Amniotic epithelial cell (primary cell): ENCODE results near the gene IL22RA1.
A peak's percentile ranks its signal among the peaks of the same experiment; 100 is the strongest.

Source experiments
- DNase-seq: peaks from one replicate; pipeline ENCODE4 v3.0.0-alpha.2; 2010; ENCODE audit warnings: low read depth

The IL22RA1 gene

DNA sequence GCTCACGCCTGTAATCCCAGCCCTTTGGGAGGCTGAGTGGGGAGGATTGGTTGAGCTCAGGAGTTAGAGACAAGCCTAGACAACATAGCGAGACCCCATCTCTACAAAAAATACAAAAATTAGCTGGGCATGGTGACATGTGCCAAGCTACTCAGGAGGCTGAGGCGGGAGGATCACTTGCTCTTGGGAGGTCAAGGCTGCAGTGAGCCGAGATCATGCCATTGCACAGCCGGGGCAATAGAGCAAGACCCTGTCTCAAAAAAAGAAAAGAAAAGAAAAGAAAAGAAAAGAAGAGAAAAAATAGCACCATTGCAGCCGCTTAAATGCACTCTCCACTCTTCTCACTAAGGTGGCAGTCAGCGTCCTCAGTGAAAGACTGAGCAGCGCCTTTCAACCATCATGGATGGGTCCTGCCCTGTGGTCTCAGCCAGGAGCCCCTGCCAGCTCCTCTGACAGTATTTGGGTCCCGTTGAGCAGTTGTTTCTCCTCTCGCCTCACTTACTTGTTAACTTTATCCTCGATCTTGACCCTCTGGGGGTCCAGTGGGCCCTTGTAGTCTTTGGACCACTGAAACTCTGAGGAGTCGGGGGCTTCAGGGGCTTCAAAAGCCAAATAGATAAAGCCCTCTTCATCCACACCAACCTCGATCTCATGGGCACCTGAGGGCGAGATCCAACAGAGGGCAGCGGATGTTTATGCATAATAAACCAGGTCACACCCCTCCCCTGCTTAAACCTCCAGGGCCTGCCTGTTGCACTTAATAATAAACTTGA is 67.9 kb downstream of the IL22RA1 start:
- DNase-seq = no peak

DNA sequence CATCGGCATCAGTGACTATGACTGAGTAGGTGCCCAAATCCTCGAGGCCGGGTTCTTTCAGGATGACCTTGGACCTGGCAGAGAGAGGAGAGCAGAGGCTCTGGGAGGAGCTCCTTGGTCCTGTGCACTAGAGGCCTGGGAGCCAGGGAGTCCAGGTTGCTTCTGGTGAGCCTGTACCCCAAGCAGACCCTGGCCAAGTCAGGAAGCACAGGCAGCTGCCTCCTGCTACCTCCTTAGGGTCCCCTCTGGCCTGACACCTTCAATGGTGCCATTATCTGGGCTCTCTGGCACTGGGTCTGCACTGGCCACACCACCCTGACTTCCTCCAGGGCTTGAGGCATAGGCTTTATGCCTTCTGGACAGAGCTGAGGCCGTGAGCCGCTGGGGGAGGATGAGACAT is 68.7 kb downstream of the IL22RA1 start:
- DNase-seq = no peak

DNA sequence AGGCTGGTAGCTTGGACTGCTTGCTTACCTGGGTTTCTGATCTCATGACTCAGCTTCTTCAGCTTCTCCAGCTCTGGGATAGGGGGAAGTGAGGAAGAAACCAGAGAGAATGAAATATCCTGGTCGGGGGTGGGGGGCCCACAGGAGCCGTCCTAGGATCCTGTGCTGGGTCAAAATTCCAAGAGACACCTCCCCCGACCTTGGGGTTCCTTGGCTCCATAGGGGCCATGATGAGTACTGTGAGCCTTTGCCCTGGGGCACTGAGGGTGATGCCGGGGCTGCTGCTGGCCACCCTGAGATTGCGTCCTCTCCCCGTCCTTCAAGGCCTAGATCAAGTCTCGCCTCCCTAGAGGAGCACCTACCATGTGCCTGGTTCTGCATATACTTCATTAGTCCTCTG is 71.0 kb downstream of the IL22RA1 start:
- DNase-seq = no peak

DNA sequence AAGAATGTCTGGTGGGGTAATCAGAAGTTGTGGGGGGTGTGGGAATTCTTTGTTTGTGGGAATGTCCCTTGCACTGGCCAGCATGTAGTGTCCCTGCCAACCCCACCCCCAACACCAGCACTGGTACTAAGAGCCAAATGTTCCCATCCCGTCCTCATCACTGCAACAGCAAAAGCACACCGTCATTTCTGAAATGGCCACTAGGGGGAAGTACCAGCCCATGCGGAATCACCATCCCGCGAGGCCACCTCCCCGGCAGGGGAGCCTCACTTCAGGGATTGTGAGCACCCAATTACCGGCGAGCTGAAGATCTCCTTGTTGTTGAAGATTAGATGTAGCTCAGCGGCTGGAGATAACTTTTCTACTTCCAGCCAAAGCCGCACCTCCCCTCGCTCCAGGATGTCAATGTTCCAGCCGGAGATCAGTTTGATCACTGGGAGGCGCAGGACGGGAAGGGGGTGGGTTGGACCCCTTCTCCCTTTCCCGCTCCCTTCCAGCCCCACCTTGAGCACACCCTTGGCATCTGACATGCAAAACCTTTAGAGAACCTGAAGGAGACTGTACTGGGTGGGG is 72.0 kb downstream of the IL22RA1 start:
- peak; percentile 79 for DNase-seq

DNA sequence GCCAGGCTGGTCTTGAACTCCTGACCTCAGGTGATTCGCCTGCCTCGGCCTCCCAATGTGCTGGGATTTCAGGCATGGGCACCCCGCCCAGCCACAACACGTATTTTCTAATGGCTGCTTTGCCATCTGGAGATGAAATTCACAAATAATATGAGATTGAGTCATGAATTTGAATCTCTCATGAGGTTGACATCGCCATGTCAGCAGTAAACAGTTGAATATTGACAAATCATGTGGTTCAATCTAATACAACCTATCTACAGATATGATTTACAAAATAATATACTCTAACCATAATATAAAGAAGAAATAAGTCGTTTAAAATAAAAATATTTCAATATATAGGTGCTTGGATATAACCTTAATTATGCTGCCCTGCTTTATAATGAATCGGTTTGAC is 73.1 kb downstream of the IL22RA1 start:
- no peak for DNase-seq
